Ascending aorta (tissue), 2 donors: ENCODE results near the gene HIVEP1. TPM values are rescaled to one million over a fixed set of nuclear protein-coding genes. Genes with fewer than 3 reads are reported as not detected.

ENCODE experiments used
- DNase-seq, 2 donors: peaks; one replicate each; pipeline ENCODE4 v3.0.0-alpha.2; 2019; ENCODE audit warnings: low spot score in 2 of 2
- H3K27ac ChIP-seq, 2 donors: fragments of 200-600 bp; sonication (generic); one replicate each; pipeline ENCODE4 v1.5.1; 2016 to 2017; ENCODE audit warnings: mild to moderate bottlenecking in 1 of 2
- H3K27me3 ChIP-seq: fragments of 200-600 bp; sonication (generic); one replicate; pipeline ENCODE4 v1.5.1; 2017
- H3K36me3 ChIP-seq, 2 donors: fragments of 200-600 bp; sonication (generic); one replicate each; pipeline ENCODE4 v1.5.1; 2016
- H3K4me1 ChIP-seq, 2 donors: fragments of 200-600 bp; sonication (generic); one replicate each; pipeline ENCODE4 v1.5.1; 2016 to 2017; ENCODE audit warnings: mild to moderate bottlenecking in 1 of 2
- H3K4me3 ChIP-seq, 2 donors: fragments of 200-600 bp; sonication (generic); one replicate each; pipeline ENCODE4 v1.5.1; 2016 to 2017; ENCODE audit warnings: mild to moderate bottlenecking in 1 of 2
- H3K9me3 ChIP-seq, 2 donors: fragments of 200-600 bp; sonication (generic); one replicate each; pipeline ENCODE4 v1.5.1; 2016
- intact Hi-C: fragments of 100-400 bp; cut with DNase I; formaldehyde crosslinking; loops from one replicate; pipeline ENCODE4 v1.15.1; 2023
- total RNA-seq: library from RNA; depleted of rRNA; stranded (reverse); fragments of >200 nt; gene quantifications from one replicate; pipeline ENCODE4 v1.1.0, GENCODE V29; 2016
- TF ChIP-seq, protein P1 (sequence below), 3 experiments: fragments of 200-600 bp in 2 of 3; fragments of 450-650 bp in 1 of 3; sonication (generic) in 2 of 3; IDR thresholded peaks; one replicate each; pipeline ENCODE4 v1.5.1; 2016 to 2019; ENCODE audit warnings: antibody characterized with exemption in 3 of 3, mild to moderate bottlenecking in 1 of 3, moderate library complexity in 1 of 3

HIVEP1 gene
- total RNA-seq, 1 donor from 2014 or later = 31.7 TPM

DNA sequence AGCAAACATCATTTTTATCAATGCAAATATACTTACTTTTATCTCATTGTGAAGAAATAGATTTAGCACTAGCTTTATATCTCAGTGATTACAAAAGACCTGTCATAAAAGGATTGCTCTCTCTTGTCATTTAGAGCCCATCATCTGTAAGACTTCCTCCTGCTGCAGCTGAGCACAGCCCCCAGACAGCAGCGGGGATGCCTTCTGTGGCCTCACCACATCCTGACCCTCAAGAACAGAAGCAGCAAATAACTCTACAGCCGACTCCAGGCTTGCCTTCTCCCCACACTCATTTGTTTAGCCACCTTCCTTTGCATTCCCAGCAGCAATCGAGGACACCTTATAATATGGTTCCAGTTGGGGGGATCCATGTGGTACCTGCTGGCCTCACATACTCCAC, 151.0 kb downstream of the HIVEP1 start:
- intact Hi-C loops = no loop called here
- no peak for DNase-seq
- H3K4me1 ChIP-seq = no peaks in the 10 kb centered on the region
- H3K27me3 ChIP-seq = no peaks in the 10 kb centered on the region
- no peaks in the 10 kb centered on the region for H3K9me3 ChIP-seq
- H3K27ac ChIP-seq = no peak overlapping the region
- TF ChIP-seq, protein P1, sequence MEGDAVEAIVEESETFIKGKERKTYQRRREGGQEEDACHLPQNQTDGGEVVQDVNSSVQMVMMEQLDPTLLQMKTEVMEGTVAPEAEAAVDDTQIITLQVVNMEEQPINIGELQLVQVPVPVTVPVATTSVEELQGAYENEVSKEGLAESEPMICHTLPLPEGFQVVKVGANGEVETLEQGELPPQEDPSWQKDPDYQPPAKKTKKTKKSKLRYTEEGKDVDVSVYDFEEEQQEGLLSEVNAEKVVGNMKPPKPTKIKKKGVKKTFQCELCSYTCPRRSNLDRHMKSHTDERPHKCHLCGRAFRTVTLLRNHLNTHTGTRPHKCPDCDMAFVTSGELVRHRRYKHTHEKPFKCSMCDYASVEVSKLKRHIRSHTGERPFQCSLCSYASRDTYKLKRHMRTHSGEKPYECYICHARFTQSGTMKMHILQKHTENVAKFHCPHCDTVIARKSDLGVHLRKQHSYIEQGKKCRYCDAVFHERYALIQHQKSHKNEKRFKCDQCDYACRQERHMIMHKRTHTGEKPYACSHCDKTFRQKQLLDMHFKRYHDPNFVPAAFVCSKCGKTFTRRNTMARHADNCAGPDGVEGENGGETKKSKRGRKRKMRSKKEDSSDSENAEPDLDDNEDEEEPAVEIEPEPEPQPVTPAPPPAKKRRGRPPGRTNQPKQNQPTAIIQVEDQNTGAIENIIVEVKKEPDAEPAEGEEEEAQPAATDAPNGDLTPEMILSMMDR (IDR thresholded peaks at IDR 0.05) = no peak
- H3K4me3 ChIP-seq = no peak overlapping the region
- H3K36me3 ChIP-seq = peaks cover 13 to 20% of the 10 kb centered on the region in 2 donors

GRCh38 chr6:12163744-12164507, 151.8 kb downstream of the HIVEP1 start:
- intact Hi-C loops = no loop called here
- H3K4me3 ChIP-seq = no peak overlapping the region
- TF ChIP-seq, protein P1 (IDR thresholded peaks at IDR 0.05) = no peak

GRCh38 chr6:12164508-12164770, 152.3 kb downstream of the HIVEP1 start:
- H3K4me1 ChIP-seq = no peaks in the 10 kb centered on the region
- H3K4me3 ChIP-seq = no peak overlapping the region
- TF ChIP-seq, protein P1 (IDR thresholded peaks at IDR 0.05) = no peak
- H3K36me3 ChIP-seq = peaks cover 13 to 20% of the 10 kb centered on the region in 2 donors
- H3K9me3 ChIP-seq = no peaks in the 10 kb centered on the region
- DNase-seq = no peak
- no peaks in the 10 kb centered on the region for H3K27me3 ChIP-seq
- H3K27ac ChIP-seq = no peak overlapping the region
- intact Hi-C loops = no loop called here

More at GRCh38 chr6:12163744-12164507, 151.8 kb downstream of the HIVEP1 start:
- Histone ChIP-seq H3K9me3 (no peaks in the 10 kb centered on the region), H3K27me3 (no peaks in the 10 kb centered on the region), H3K27ac (no peak overlapping the region), H3K4me1 (no peaks in the 10 kb centered on the region), H3K36me3 (peaks cover 13 to 20% of the 10 kb centered on the region in 2 donors)
- no peak for DNase-seq

- intact Hi-C loops = no loop called here
- TF ChIP-seq, protein P1 (IDR thresholded peaks at IDR 0.05) = no peak
- H3K27me3 ChIP-seq = no peaks in the 10 kb centered on the region
- H3K4me3 ChIP-seq = no peak overlapping the region
- H3K9me3 ChIP-seq = no peaks in the 10 kb centered on the region
- no peak overlapping the region for H3K27ac ChIP-seq
- no peaks in the 10 kb centered on the region for H3K4me1 ChIP-seq
- H3K36me3 ChIP-seq = peaks cover 13 to 20% of the 10 kb centered on the region in 2 donors
- DNase-seq = no peak
Observed at GRCh38 chr6:12165297-12165696, 153.2 kb downstream of the HIVEP1 start.

GRCh38 chr6:12165722-12166280, 153.7 kb downstream of the HIVEP1 start:
- TF ChIP-seq, protein P1 (IDR thresholded peaks at IDR 0.05) = no peak
- peaks cover 13 to 20% of the 10 kb centered on the region in 2 donors for H3K36me3 ChIP-seq
- H3K27ac ChIP-seq = no peak overlapping the region
- H3K4me1 ChIP-seq = no peaks in the 10 kb centered on the region
- intact Hi-C loops = no loop called here
- H3K27me3 ChIP-seq = no peaks in the 10 kb centered on the region
- DNase-seq = no peak
- H3K9me3 ChIP-seq = no peaks in the 10 kb centered on the region
- no peak overlapping the region for H3K4me3 ChIP-seq
